TTC549 (cell line): ENCODE results near the gene KLRB1.
A peak's percentile ranks its signal among the peaks of the same experiment; 100 is the strongest.
"Not testable (repeated sequence)": the region's sequence is repeated elsewhere in the genome, so short reads cannot be mapped to it uniquely, and the experiment has no call there.

Experiments used
- FAIRE-seq: peaks from 2 replicates; lab custom pipeline; 2012; peaks lifted over from hg19 to GRCh38; lab: Jason Lieb, UNC

Gene KLRB1

GRCh38 chr12:9607716-9608115 is at the start of gene KLRB1:
Gene KLRB1, minus strand, starts transcription at chr12:9607916. Its CDS starts 77 bp downstream, at chr12:9607839.
- FAIRE-seq = no peak

GRCh38 chr12:9651265-9651729 is 43.6 kb upstream of the KLRB1 start:
- FAIRE-seq = no peak

- FAIRE-seq = no peak
Observed at GRCh38 chr12:9650151-9650576, 42.4 kb upstream of the KLRB1 start.

GRCh38 chr12:9649532-9649940 is 41.8 kb upstream of the KLRB1 start:
- FAIRE-seq = no peak

- no peak for FAIRE-seq
Observed at GRCh38 chr12:9648701-9649531, 41.2 kb upstream of the KLRB1 start.

GRCh38 chr12:9647825-9648700 is 40.3 kb upstream of the KLRB1 start:
- FAIRE-seq = no peak

- no peak for FAIRE-seq
Observed at GRCh38 chr12:9646794-9647781, 39.4 kb upstream of the KLRB1 start.

GRCh38 chr12:9644985-9645551 is 37.4 kb upstream of the KLRB1 start:
- not testable (repeated sequence) for FAIRE-seq

- no peak for FAIRE-seq
Observed at GRCh38 chr12:9643266-9643660, 35.5 kb upstream of the KLRB1 start.

- no peak for FAIRE-seq
Observed at GRCh38 chr12:9642606-9643265, 35.0 kb upstream of the KLRB1 start.

- FAIRE-seq = no peak
Observed at GRCh38 chr12:9640024-9640423, 32.3 kb upstream of the KLRB1 start.

GRCh38 chr12:9636851-9637206 is 29.1 kb upstream of the KLRB1 start:
- no peak for FAIRE-seq

- no peak for FAIRE-seq
Observed at GRCh38 chr12:9636150-9636850, 28.6 kb upstream of the KLRB1 start.

GRCh38 chr12:9634969-9635754 is 27.4 kb upstream of the KLRB1 start:
- no peak for FAIRE-seq

GRCh38 chr12:9634177-9634803 is 26.6 kb upstream of the KLRB1 start:
- FAIRE-seq = peak; percentile 47

- FAIRE-seq = no peak
Observed at GRCh38 chr12:9632766-9633165, 25.1 kb upstream of the KLRB1 start.

- FAIRE-seq = no peak
Observed at GRCh38 chr12:9626821-9627220, 19.1 kb upstream of the KLRB1 start.

GRCh38 chr12:9626291-9626690 is 18.6 kb upstream of the KLRB1 start:
- no peak for FAIRE-seq

GRCh38 chr12:9625019-9625418 is 17.3 kb upstream of the KLRB1 start:
- no peak for FAIRE-seq
